B cell (primary cell): ENCODE data around the gene FAF1.

Source experiments
- CTCF ChIP-seq: fragments of 200-600 bp; IDR thresholded peaks from one replicate; pipeline ENCODE4 v1.8.0; 2022; ENCODE audit warnings: antibody characterized with exemption, mild to moderate bottlenecking
- EZH2 ChIP-seq: IDR thresholded peaks from 2 replicates; pipeline ENCODE4 v1.6.1; 2012; ENCODE audit warnings: borderline replicate concordance, low read depth, mild to moderate bottlenecking, moderate library complexity, low read length; ENCODE audit not compliant: insufficient read depth, poor library complexity, severe bottlenecking

- TF ChIP-seq EZH2 (no peak), CTCF (no peak)
Measured at GRCh38 chr1:50846224-50846839, 113.7 kb downstream of the FAF1 start.
